ENCODE data around the gene SLC9A9. TPM values are rescaled to one million over a fixed set of nuclear protein-coding genes. Genes with fewer than 3 reads are reported as not detected.
A peak's percentile ranks its signal among the peaks of the same experiment; 100 is the strongest.

The SLC9A9 gene
- total RNA-seq, 1 donor from 2014 or later, result 35.2 TPM

DNA sequence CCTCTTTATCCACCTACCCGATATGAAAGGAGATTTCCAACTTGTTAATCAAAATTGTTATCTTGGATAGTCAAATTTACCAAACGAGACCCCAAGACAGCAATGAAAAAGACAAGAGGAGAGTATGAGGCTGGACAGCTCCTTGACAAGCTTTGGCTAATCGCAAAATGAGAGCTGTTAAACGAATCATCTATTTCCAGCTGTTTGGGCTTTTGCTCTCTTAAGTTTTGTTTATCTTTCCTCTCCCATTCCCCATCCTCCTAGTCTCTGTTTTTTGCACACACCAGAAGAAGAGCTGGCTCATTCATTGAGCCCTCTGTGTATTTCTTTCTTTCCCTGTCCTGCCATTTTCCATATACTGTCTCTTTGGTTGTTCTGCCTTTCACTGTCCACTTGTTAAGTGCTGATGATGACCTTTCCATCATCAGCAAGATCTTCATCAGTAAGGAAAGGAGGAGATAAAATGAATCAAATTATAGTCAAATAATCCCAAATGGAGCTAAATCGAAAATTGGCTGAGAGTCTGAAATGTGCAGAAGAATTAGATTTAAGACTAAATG, 161.6 kb downstream of the SLC9A9 start:
- no peak for DNase-seq

GRCh38 chr3:143685491-143685890, 162.8 kb downstream of the SLC9A9 start:
- DNase-seq, result no peak

GRCh38 chr3:143677430-143677829, 170.8 kb downstream of the SLC9A9 start:
- DNase-seq, result no peak

- DNase-seq, result no peak
These were observed 171.5 kb downstream of the SLC9A9 start for GRCh38 chr3:143676747-143677146.

DNA sequence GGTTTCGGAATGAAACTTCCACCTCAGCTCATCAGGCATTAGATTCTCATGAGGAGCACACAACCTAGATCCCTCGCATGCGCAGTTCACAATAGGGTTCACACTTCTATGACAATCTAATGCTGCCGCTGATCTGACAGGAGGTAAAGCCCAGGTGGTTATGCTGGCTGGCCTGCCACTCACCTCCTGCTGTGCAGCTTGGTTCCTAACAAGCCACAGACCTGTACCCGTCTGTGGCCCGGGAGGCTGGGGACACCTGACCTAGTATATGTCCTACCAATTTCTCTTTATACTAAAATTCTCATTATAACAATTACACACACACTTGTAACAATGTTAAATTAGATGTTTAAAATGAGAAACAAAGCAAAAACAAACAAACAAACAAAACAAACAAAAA, 172.2 kb downstream of the SLC9A9 start:
- DNase-seq, result no peak

- DNase-seq, result peak; percentile 36
These were observed 173.9 kb downstream of the SLC9A9 start for GRCh38 chr3:143674100-143674968.

GRCh38 chr3:143672396-143673165, 175.7 kb downstream of the SLC9A9 start:
- DNase-seq, result no peak

GRCh38 chr3:143671626-143672025, 176.6 kb downstream of the SLC9A9 start:
- no peak for DNase-seq

GRCh38 chr3:143668924-143669790, 179.1 kb downstream of the SLC9A9 start:
- DNase-seq, result peak; percentile 62

- no peak for DNase-seq
These were observed 179.9 kb downstream of the SLC9A9 start for GRCh38 chr3:143668385-143668784.

DNA sequence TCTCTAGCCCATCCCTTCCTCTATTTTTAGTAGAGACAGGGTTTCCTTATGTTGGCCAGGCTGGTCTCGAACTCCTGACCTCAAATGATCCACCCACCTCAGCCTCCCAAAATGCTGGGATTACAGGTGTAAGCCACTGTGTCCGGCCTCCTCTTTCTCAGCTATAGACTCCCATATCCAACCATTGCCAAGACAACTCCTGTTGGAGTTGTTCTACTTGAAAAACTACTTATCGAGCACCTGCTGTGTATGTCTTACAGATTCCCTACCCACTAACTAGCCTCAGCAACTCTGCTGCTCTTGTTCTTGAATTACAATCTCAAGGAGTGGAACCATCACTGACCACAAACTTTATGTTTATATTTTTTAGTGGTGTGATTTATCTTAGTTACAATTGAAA, 186.6 kb downstream of the SLC9A9 start:
- DNase-seq, result no peak

GRCh38 chr3:143658861-143659260, 189.4 kb downstream of the SLC9A9 start:
- DNase-seq, result no peak

DNA sequence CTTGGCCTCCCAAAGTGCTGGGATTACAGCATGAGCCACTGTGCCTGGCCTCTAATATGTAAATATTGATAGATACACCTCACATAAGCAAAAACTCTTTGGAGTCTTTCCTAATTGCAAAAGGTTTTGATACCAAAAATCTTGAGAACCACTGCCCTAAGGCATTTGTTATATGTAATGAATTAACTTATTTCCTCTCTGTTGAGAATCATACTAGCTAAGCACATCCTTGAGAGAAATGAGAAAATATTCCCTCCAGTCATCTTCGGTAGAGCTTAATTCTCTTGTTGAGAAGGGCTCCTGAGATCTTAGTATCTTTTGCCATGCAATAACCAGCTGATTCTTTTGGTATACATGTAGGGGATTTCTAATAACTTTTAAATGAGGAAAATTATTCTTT, 190.2 kb downstream of the SLC9A9 start:
- no peak for DNase-seq

GRCh38 chr3:143657391-143657790, 190.9 kb downstream of the SLC9A9 start:
- DNase-seq, result no peak

DNA sequence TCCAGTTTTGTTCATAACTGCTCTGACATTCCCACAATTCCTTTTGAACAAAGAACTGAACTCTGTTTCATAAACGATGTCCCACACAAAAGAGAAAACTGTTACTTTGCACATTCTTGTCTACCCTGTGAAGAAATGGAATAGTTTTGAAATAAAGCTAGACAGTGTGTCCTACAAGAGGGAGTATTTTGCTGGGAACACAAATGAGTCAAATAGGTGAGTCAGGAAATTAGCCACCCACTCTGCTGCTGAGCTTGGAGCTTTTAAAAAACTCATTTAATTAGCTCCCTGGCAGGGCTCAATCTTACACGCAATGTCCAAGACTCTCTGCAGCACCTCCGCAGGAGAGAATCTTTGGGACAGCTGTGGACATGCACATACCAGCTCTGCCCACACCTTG, 193.4 kb downstream of the SLC9A9 start:
- no peak for DNase-seq

- DNase-seq, result no peak
These were observed 194.3 kb downstream of the SLC9A9 start for GRCh38 chr3:143653935-143654334.

DNA sequence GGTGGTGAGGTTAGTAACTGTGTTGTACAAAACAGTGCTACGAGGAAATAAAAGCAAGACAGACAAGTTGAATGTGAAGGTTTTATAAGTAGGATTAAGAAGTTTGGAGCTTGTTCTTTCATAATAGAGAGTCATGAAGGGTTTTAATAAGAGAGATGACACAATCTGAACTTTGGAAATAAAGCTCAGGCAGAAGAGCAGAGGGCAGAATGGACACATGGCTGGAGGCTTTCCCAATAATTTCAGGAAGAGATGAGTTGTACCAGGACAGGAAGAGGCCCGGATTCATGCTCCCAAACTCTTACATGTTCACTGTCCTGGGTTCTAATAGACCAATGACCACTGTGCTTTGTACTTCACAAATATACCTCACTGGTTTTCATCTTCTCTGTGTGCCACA, 194.8 kb downstream of the SLC9A9 start:
- no peak for DNase-seq

GRCh38 chr3:143652118-143652517, 196.2 kb downstream of the SLC9A9 start:
- DNase-seq, result no peak

GRCh38 chr3:143650827-143651226, 197.4 kb downstream of the SLC9A9 start:
- no peak for DNase-seq

- no peak for DNase-seq
These were observed 198.1 kb downstream of the SLC9A9 start for GRCh38 chr3:143650120-143650519.

GRCh38 chr3:143648708-143649107, 199.6 kb downstream of the SLC9A9 start:
- DNase-seq, result no peak

DNA sequence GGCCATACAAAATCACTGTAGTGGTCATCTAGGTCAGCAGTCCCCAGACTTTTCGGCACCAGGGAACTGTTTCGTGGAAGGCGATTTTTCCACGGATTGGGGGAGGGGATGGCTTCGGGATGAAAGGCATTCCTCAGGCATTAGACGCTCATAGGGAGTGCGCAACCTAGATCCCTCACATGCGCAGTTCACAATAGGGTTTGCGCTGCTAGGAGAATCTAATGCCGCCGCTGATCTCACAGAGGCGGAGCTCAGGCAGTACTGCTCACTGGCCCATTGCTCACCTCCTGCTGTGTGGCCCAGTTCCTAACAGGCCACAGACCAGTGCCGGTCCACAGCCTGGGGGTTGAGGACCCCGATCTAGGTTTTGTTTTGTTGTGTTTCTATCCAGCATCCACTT, 200.1 kb downstream of the SLC9A9 start:
- DNase-seq, result no peak
